Mucosa of rectum (tissue), 2 donors: ENCODE data around the gene MYO18B.

Experiments used
- H3K27ac ChIP-seq, 2 donors: one replicate each; pipeline ENCODE4 v1.7.0; 2013; ENCODE audit warnings: inconsistent platforms in 2 of 2, low read depth in 2 of 2, low read length in 2 of 2
- H3K27me3 ChIP-seq, 2 donors: one replicate each; pipeline ENCODE4 v1.7.0; 2013; ENCODE audit warnings: low read length in 2 of 2; ENCODE audit not compliant: control insufficient read depth in 2 of 2, insufficient read depth in 2 of 2
- H3K36me3 ChIP-seq, 2 donors: one replicate each; pipeline ENCODE4 v1.7.0; 2013; ENCODE audit warnings: low read length in 2 of 2; ENCODE audit not compliant: control insufficient read depth in 2 of 2, insufficient read depth in 2 of 2
- H3K4me1 ChIP-seq, 2 donors: one replicate each; pipeline ENCODE4 v1.7.0; 2013; ENCODE audit warnings: low read length in 2 of 2, mild to moderate bottlenecking in 1 of 2; ENCODE audit not compliant: control insufficient read depth in 2 of 2, insufficient read depth in 2 of 2
- H3K4me3 ChIP-seq, 2 donors: one replicate each; pipeline ENCODE4 v1.7.0; 2013; ENCODE audit warnings: low read length in 2 of 2
- H3K9ac ChIP-seq, 2 donors: one replicate each; pipeline ENCODE4 v1.7.0; 2013; ENCODE audit warnings: low read length in 2 of 2, low read depth in 1 of 2, mild to moderate bottlenecking in 1 of 2
- H3K9me3 ChIP-seq, 2 donors: one replicate each; pipeline ENCODE4 v1.7.0; 2013; ENCODE audit warnings: low read length in 2 of 2; ENCODE audit not compliant: control insufficient read depth in 2 of 2
- donor health status: healthy.
- donor health status: Normal muscosa, but diverticular disease.

MYO18B gene

GRCh38 chr22:25712661-25713400, 29.2 kb upstream of the MYO18B start:
- Histone ChIP-seq H3K4me3 (no peak overlapping the region), H3K9ac (no peak overlapping the region), H3K36me3 (no peaks in the 10 kb centered on the region), H3K9me3 (no peaks in the 10 kb centered on the region), H3K4me1 (no peaks in the 10 kb centered on the region), H3K27ac (no peak overlapping the region), H3K27me3 (no peaks in the 10 kb centered on the region)

GRCh38 chr22:25714070-25714469, 27.9 kb upstream of the MYO18B start:
- H3K4me3 ChIP-seq, result no peak overlapping the region
- no peak overlapping the region for H3K9ac ChIP-seq
- no peaks in the 10 kb centered on the region for H3K36me3 ChIP-seq
- H3K27me3 ChIP-seq, result no peaks in the 10 kb centered on the region
- no peaks in the 10 kb centered on the region for H3K4me1 ChIP-seq
- no peak overlapping the region for H3K27ac ChIP-seq
- H3K9me3 ChIP-seq, result no peaks in the 10 kb centered on the region

- no peaks in the 10 kb centered on the region for H3K36me3 ChIP-seq
Observed at GRCh38 chr22:25714739-25715138, 27.2 kb upstream of the MYO18B start.

GRCh38 chr22:25716637-25717036, 25.4 kb upstream of the MYO18B start:
- Histone ChIP-seq H3K9ac (no peak overlapping the region), H3K36me3 (no peaks in the 10 kb centered on the region), H3K9me3 (no peaks in the 10 kb centered on the region), H3K4me1 (no peaks in the 10 kb centered on the region), H3K27ac (no peak overlapping the region), H3K27me3 (no peaks in the 10 kb centered on the region), H3K4me3 (no peak overlapping the region)

More at GRCh38 chr22:25714739-25715138, 27.2 kb upstream of the MYO18B start:
- Histone ChIP-seq H3K27ac (no peak overlapping the region), H3K27me3 (no peaks in the 10 kb centered on the region), H3K4me1 (no peaks in the 10 kb centered on the region), H3K9ac (no peak overlapping the region), H3K4me3 (no peak overlapping the region), H3K9me3 (no peaks in the 10 kb centered on the region)

GRCh38 chr22:25718135-25718840, 23.7 kb upstream of the MYO18B start:
- Histone ChIP-seq H3K9me3 (no peaks in the 10 kb centered on the region), H3K4me1 (no peaks in the 10 kb centered on the region), H3K9ac (no peak overlapping the region), H3K27ac (no peak overlapping the region), H3K27me3 (no peaks in the 10 kb centered on the region), H3K36me3 (no peaks in the 10 kb centered on the region), H3K4me3 (no peak overlapping the region)

- Histone ChIP-seq H3K36me3 (no peaks in the 10 kb centered on the region), H3K9me3 (no peaks in the 10 kb centered on the region), H3K4me1 (no peaks in the 10 kb centered on the region), H3K9ac (no peak overlapping the region), H3K4me3 (no peak overlapping the region), H3K27ac (no peak overlapping the region), H3K27me3 (no peaks in the 10 kb centered on the region)
Observed at GRCh38 chr22:25722223-25722622, 19.8 kb upstream of the MYO18B start.

GRCh38 chr22:25722626-25723025, 19.4 kb upstream of the MYO18B start:
- Histone ChIP-seq H3K9me3 (no peaks in the 10 kb centered on the region), H3K27ac (no peak overlapping the region), H3K4me1 (no peaks in the 10 kb centered on the region), H3K27me3 (no peaks in the 10 kb centered on the region), H3K36me3 (no peaks in the 10 kb centered on the region), H3K4me3 (no peak overlapping the region), H3K9ac (no peak overlapping the region)

- Histone ChIP-seq H3K9me3 (no peaks in the 10 kb centered on the region), H3K36me3 (no peaks in the 10 kb centered on the region), H3K4me1 (no peaks in the 10 kb centered on the region), H3K27me3 (no peaks in the 10 kb centered on the region), H3K4me3 (no peak overlapping the region), H3K9ac (no peak overlapping the region), H3K27ac (no peak overlapping the region)
Observed at GRCh38 chr22:25726241-25726640, 15.7 kb upstream of the MYO18B start.

- Histone ChIP-seq H3K4me3 (no peak overlapping the region), H3K36me3 (no peaks in the 10 kb centered on the region), H3K27me3 (no peaks in the 10 kb centered on the region), H3K27ac (no peak overlapping the region), H3K4me1 (no peaks in the 10 kb centered on the region), H3K9me3 (no peaks in the 10 kb centered on the region), H3K9ac (no peak overlapping the region)
Observed at GRCh38 chr22:25728071-25728470, 13.9 kb upstream of the MYO18B start.

- Histone ChIP-seq H3K4me1 (no peaks in the 10 kb centered on the region), H3K36me3 (no peaks in the 10 kb centered on the region), H3K27me3 (no peaks in the 10 kb centered on the region), H3K9me3 (no peaks in the 10 kb centered on the region), H3K9ac (no peak overlapping the region), H3K4me3 (no peak overlapping the region), H3K27ac (no peak overlapping the region)
Observed at GRCh38 chr22:25729016-25729995, 12.7 kb upstream of the MYO18B start.
